Endothelial cell (in vitro differentiated cells): ENCODE data around the gene PRSS57. TPM values are rescaled to one million over a fixed set of nuclear protein-coding genes. Genes with fewer than 3 reads are reported as not detected.

Experiments
- DNase-seq: peaks from one replicate; pipeline ENCODE4 v3.0.0; 2021; ENCODE audit warnings: low spot score
- H3K27ac Mint-ChIP-seq: one replicate; pipeline ENCODE4 v1.8.0; 2021; ENCODE audit warnings: mixed read lengths, inconsistent platforms; ENCODE audit not compliant: unreplicated experiment
- H3K27me3 Mint-ChIP-seq: one replicate; pipeline ENCODE4 v1.8.0; 2021; ENCODE audit warnings: mild to moderate bottlenecking, moderate library complexity, mixed read lengths, inconsistent platforms; ENCODE audit not compliant: unreplicated experiment
- H3K36me3 Mint-ChIP-seq: one replicate; pipeline ENCODE4 v1.8.0; 2021; ENCODE audit warnings: mild to moderate bottlenecking, low read depth, mixed read lengths, inconsistent platforms; ENCODE audit not compliant: unreplicated experiment
- H3K4me1 Mint-ChIP-seq: one replicate; pipeline ENCODE4 v1.8.0; 2021; ENCODE audit warnings: mild to moderate bottlenecking, mixed read lengths, inconsistent platforms; ENCODE audit not compliant: unreplicated experiment
- H3K4me3 Mint-ChIP-seq: one replicate; pipeline ENCODE4 v1.8.0; 2021; ENCODE audit warnings: mild to moderate bottlenecking, mixed read lengths, inconsistent platforms; ENCODE audit not compliant: unreplicated experiment
- H3K9me3 Mint-ChIP-seq: one replicate; pipeline ENCODE4 v1.8.0; 2021; ENCODE audit warnings: mixed read lengths, inconsistent platforms; ENCODE audit not compliant: unreplicated experiment
- CTCF ChIP-seq: fragments of 200-600 bp; sonication (generic); IDR thresholded peaks from one replicate; pipeline ENCODE4 v1.5.0; 2021; ENCODE audit warnings: antibody characterized with exemption; ENCODE audit not compliant: unreplicated experiment
- total RNA-seq: library from RNA; stranded (reverse); fragmentation: NEBNext Ultra II Directional; extraction: Animal tissue kit (Norgen Biotek cat#: 25700); gene quantifications from one replicate; pipeline ENCODE4 v1.2.1, GENCODE V29; 2021; ENCODE audit not compliant: unreplicated experiment

The PRSS57 gene
- total RNA-seq, 1 donor from 2014 or later = not detected

GRCh38 chr19:640161-640558, 55.1 kb downstream of the PRSS57 start:
- H3K36me3 Mint-ChIP-seq = no peaks in the 10 kb centered on the region
- no peaks in the 10 kb centered on the region for H3K4me1 Mint-ChIP-seq
- no peak for DNase-seq
- H3K27ac Mint-ChIP-seq = no peak overlapping the region
- no peaks in the 10 kb centered on the region for H3K9me3 Mint-ChIP-seq
- H3K4me3 Mint-ChIP-seq = no peak overlapping the region
- H3K27me3 Mint-ChIP-seq = peaks cover 18% of the 10 kb centered on the region
- no peak for TF ChIP-seq CTCF

- DNase-seq = peak; percentile 96
- H3K27ac Mint-ChIP-seq = no peak within 1 kb of the TSS
Observed at GRCh38 chr19:639253-640160, 55.7 kb downstream of the PRSS57 start, which contains the start of gene FGF22. FGF22 (plus strand) TSS chr19:639879; CDS start chr19:639926, 47 bp downstream.

GRCh38 chr19:638906-639252, 56.4 kb downstream of the PRSS57 start:
- Mint-ChIP-seq H3K27me3 (peaks cover 17% of the 10 kb centered on the region), H3K4me1 (no peaks in the 10 kb centered on the region), H3K4me3 (no peak overlapping the region), H3K27ac (no peak overlapping the region), H3K9me3 (no peaks in the 10 kb centered on the region), H3K36me3 (no peaks in the 10 kb centered on the region)
- DNase-seq = no peak
- TF ChIP-seq CTCF = no peak

More at GRCh38 chr19:639253-640160, 55.7 kb downstream of the PRSS57 start, which contains the start of gene FGF22:
- Mint-ChIP-seq H3K4me1 (no peaks in the 10 kb centered on the region), H3K9me3 (no peaks in the 10 kb centered on the region), H3K4me3 (peak within 1 kb of the TSS; percentile 82), H3K36me3 (no peaks in the 10 kb centered on the region), H3K27me3 (peaks cover 17% of the 10 kb centered on the region)
- no peak for TF ChIP-seq CTCF

Other genes starting within 250 kb of the PRSS57 start
- gene SHC2, start 234.4 kb downstream of the PRSS57 start, total RNA-seq = 46.9 TPM
- 6.5 TPM for gene MADCAM1, start 199.0 kb downstream of the PRSS57 start, total RNA-seq
- 18.0 TPM for gene TPGS1, start 188.0 kb downstream of the PRSS57 start, total RNA-seq
- gene CDC34, start 163.7 kb downstream of the PRSS57 start, total RNA-seq = 126 TPM
- gene GZMM, start 151.4 kb downstream of the PRSS57 start, total RNA-seq = not detected
- gene BSG, start 122.9 kb downstream of the PRSS57 start, total RNA-seq = 353 TPM
- 0.28 TPM for gene HCN2, start 105.6 kb downstream of the PRSS57 start, total RNA-seq
- gene POLRMT, start 61.9 kb downstream of the PRSS57 start, total RNA-seq = 53.6 TPM
- not detected for gene FGF22, start 55.6 kb downstream of the PRSS57 start, total RNA-seq
- 41.7 TPM for gene RNF126, start 32.2 kb downstream of the PRSS57 start, total RNA-seq
- gene FSTL3, start 19.1 kb downstream of the PRSS57 start, total RNA-seq = 6.5 TPM
- gene PALM, start 13.5 kb upstream of the PRSS57 start, total RNA-seq = 42.0 TPM
- gene MISP, start 55.7 kb upstream of the PRSS57 start, total RNA-seq = not detected
- gene PTBP1, start 102.0 kb upstream of the PRSS57 start, total RNA-seq = 614 TPM
- 17.6 TPM for gene PLPPR3, start 126.5 kb upstream of the PRSS57 start, total RNA-seq
- gene AZU1, start 132.4 kb upstream of the PRSS57 start, total RNA-seq = 0.21 TPM
- not detected for gene PRTN3, start 145.5 kb upstream of the PRSS57 start, total RNA-seq
- gene ELANE, start 156.9 kb upstream of the PRSS57 start, total RNA-seq = not detected
- gene CFD, start 164.2 kb upstream of the PRSS57 start, total RNA-seq = 0.46 TPM
- gene MED16, start 197.7 kb upstream of the PRSS57 start, total RNA-seq = 66.5 TPM
- not detected for gene RNU6-9, start 198.0 kb upstream of the PRSS57 start, total RNA-seq
- gene R3HDM4, start 217.8 kb upstream of the PRSS57 start, total RNA-seq = 40.6 TPM
- gene KISS1R, start 221.9 kb upstream of the PRSS57 start, total RNA-seq = not detected
- 108 TPM for gene ARID3A, start 230.6 kb upstream of the PRSS57 start, total RNA-seq